Rectal smooth muscle tissue (tissue), 1 donor: ENCODE data around the gene SV2C.
"Not testable (repeated sequence)": the region's sequence is repeated elsewhere in the genome, so short reads cannot be mapped to it uniquely, and the experiment has no call there.

Source experiments
- H3K27ac ChIP-seq: one replicate; pipeline ENCODE4 v1.7.0; 2013; ENCODE audit warnings: low read depth, low read length, inconsistent platforms
- H3K27me3 ChIP-seq: one replicate; pipeline ENCODE4 v1.7.0; 2013; ENCODE audit warnings: low read length; ENCODE audit not compliant: control insufficient read depth, insufficient read depth
- H3K36me3 ChIP-seq: one replicate; pipeline ENCODE4 v1.7.0; 2013; ENCODE audit warnings: low read length; ENCODE audit not compliant: control insufficient read depth, insufficient read depth
- H3K4me1 ChIP-seq: one replicate; pipeline ENCODE4 v1.7.0; 2013; ENCODE audit warnings: low read length; ENCODE audit not compliant: control insufficient read depth, insufficient read depth
- H3K4me3 ChIP-seq: one replicate; pipeline ENCODE4 v1.7.0; 2013; ENCODE audit warnings: low read length
- H3K9ac ChIP-seq: one replicate; pipeline ENCODE4 v1.7.0; 2013; ENCODE audit warnings: low read length

Gene SV2C

DNA sequence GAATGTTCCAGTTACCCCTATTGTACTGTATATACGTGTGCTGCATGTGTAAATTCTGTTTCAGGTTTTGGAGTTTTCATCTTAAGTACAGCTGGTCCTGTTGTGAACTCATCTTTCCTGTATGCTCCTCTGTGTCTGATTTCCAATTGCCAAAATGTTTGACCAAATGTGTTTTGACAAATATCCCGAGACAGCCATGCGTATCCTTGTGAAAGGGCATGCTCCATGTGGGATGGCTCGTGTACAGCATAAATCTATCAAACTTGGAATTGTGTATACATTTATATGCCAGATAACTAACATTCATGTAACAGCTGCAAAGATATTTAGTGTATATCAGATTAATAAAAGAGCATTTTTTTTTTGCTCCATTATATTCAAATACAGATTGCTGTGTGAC lies 250.4 kb downstream of the SV2C start:
- no peaks in the 10 kb centered on the region for H3K36me3 ChIP-seq
- H3K27ac ChIP-seq: no peak overlapping the region
- H3K4me3 ChIP-seq: no peak overlapping the region
- no peaks in the 10 kb centered on the region for H3K27me3 ChIP-seq
- no peak overlapping the region for H3K9ac ChIP-seq
- no peaks in the 10 kb centered on the region for H3K4me1 ChIP-seq

DNA sequence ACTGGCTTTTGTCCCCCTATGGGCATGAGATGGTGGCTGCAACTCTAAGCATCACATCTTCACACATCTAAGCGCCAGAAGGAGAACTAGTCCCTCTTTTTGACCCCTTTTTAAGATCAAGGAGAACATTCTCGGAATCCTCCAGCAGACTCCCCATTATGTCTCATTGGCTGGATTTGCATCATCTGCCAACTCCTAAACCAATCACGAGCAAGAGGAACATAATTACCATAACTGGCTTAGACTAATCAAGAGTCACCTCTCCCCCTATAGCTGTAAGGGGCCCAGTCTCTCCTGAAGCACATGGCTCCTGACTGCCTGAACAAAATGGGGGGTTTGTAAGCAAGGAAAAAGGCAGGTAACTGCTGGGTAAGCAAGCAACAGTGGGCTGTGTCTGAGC lies 251.4 kb downstream of the SV2C start:
- H3K27ac ChIP-seq: no peak overlapping the region
- no peaks in the 10 kb centered on the region for H3K4me1 ChIP-seq
- H3K4me3 ChIP-seq: no peak overlapping the region
- H3K36me3 ChIP-seq: no peaks in the 10 kb centered on the region
- no peaks in the 10 kb centered on the region for H3K27me3 ChIP-seq
- no peak overlapping the region for H3K9ac ChIP-seq

DNA sequence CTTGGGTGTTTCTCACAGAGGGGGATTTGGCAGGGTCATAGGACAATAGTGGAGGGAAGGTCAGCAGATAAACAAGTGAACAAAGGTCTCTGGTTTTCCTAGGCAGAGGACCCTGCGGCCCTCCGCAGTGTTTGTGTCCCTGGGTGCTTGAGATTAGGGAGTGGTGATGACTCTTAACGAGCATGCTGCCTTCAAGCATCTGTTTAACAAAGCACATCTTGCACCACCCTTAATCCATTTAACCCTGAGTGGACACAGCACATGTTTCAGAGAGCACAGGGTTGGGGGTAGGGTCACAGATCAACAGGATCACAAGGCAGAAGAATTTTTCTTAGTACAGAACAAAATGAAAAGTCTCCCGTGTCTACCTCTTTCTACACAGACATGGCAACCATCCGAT lies 252.3 kb downstream of the SV2C start:
- not testable (repeated sequence) for H3K36me3 ChIP-seq, H3K27ac ChIP-seq, H3K9ac ChIP-seq, H3K4me3 ChIP-seq, H3K27me3 ChIP-seq, H3K4me1 ChIP-seq

GRCh38 chr5:76336253-76336809 lies 253.1 kb downstream of the SV2C start:
- H3K9ac ChIP-seq, H3K36me3 ChIP-seq, H3K27ac ChIP-seq, H3K27me3 ChIP-seq, H3K4me1 ChIP-seq, H3K4me3 ChIP-seq: not testable (repeated sequence)

GRCh38 chr5:76337953-76338451 lies 254.8 kb downstream of the SV2C start:
- no peaks in the 10 kb centered on the region for H3K36me3 ChIP-seq
- no peak overlapping the region for H3K27ac ChIP-seq
- no peaks in the 10 kb centered on the region for H3K27me3 ChIP-seq
- no peaks in the 10 kb centered on the region for H3K4me1 ChIP-seq
- peak overlapping the region; percentile 7 for H3K4me3 ChIP-seq
- no peak overlapping the region for H3K9ac ChIP-seq

- H3K4me1 ChIP-seq: no peaks in the 10 kb centered on the region
- H3K36me3 ChIP-seq: no peaks in the 10 kb centered on the region
- no peaks in the 10 kb centered on the region for H3K27me3 ChIP-seq
- no peak overlapping the region for H3K9ac ChIP-seq
- H3K27ac ChIP-seq: no peak overlapping the region
- no peak overlapping the region for H3K4me3 ChIP-seq
Measured at GRCh38 chr5:76339919-76340318, 256.7 kb downstream of the SV2C start.

DNA sequence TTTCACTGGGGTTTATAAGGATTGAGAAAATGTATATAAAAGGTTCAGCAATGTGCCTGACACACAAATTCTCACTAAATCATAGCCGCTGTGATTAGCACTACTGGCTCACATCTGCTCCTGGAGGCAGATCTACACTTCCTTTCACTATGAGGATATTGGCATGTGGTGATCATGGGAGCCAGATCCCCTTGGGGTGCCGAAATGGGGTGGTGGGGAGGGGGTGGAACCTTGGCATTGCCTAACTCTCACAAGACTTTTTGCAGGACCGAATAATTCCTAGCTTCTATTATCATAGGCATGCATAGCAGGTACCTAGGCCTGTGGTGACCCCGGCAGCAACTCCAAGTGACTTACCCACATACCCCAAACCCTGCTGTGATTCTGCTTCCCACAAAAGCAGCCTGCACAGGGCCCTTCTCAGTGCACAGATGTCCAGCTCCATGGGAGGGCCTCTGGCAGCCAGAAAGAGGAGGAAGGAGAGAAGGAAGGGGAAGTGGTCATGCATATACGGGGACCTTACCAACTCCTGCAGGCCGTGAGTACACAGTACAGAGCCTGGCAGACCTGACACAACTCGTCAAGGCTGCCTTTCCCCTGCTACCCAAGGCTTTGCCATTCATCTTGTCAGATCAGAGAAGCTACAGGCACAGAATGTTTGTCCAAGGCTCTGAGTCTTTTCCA lies 258.6 kb downstream of the SV2C start:
- Histone ChIP-seq H3K27ac (no peak overlapping the region), H3K27me3 (no peaks in the 10 kb centered on the region), H3K4me1 (no peaks in the 10 kb centered on the region), H3K9ac (no peak overlapping the region), H3K4me3 (no peak overlapping the region), H3K36me3 (no peaks in the 10 kb centered on the region)

- Histone ChIP-seq H3K4me1 (no peaks in the 10 kb centered on the region), H3K27me3 (no peaks in the 10 kb centered on the region), H3K4me3 (no peak overlapping the region), H3K27ac (no peak overlapping the region), H3K36me3 (no peaks in the 10 kb centered on the region), H3K9ac (no peak overlapping the region)
Measured at GRCh38 chr5:76342474-76342873, 259.3 kb downstream of the SV2C start.

DNA sequence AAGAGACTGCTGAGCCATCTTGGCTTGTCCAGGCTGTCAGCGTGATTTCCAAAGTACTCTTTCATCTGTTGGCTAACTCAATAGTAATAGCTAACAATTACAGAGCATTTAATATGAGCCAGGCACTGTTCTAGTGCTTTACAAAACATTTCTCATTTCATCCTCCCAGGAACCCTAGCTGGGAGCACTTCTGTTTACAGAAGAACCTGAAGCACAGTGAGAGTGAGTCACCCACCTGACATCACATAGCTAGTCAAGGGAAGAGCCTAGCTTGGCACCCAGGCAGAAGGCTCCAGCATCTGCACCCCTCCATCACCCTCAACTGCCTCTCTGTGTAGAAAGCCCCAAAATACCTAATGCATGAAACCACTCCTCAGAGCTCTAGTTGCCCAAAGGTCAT lies 262.4 kb downstream of the SV2C start:
- Histone ChIP-seq H3K27ac (no peak overlapping the region), H3K4me1 (no peaks in the 10 kb centered on the region), H3K9ac (no peak overlapping the region), H3K27me3 (no peaks in the 10 kb centered on the region), H3K36me3 (no peaks in the 10 kb centered on the region), H3K4me3 (no peak overlapping the region)

DNA sequence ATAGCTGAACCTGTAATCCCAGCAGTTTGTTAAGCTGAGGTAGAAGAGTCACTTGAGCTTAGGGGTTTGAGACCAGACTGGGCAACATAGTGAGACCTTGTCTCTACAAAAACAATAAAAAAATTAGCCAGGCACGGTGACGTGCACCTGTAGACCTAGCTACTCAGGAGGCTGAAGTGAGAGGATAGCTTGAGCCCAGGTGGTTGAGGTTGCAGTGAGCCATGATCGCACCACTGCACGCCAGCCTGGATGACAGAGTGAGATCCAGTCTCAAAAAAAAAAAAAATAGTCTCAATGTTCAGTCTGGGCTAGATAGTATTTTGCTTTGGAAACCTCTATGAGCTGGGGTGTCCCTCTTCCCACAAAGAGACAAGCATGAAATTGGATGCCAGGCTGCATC lies 268.0 kb downstream of the SV2C start:
- Histone ChIP-seq H3K36me3 (no peaks in the 10 kb centered on the region), H3K4me1 (no peaks in the 10 kb centered on the region), H3K27ac (no peak overlapping the region), H3K27me3 (no peaks in the 10 kb centered on the region), H3K9ac (no peak overlapping the region), H3K4me3 (no peak overlapping the region)

GRCh38 chr5:76351577-76351976 lies 268.4 kb downstream of the SV2C start:
- Histone ChIP-seq H3K36me3 (no peaks in the 10 kb centered on the region), H3K27ac (no peak overlapping the region), H3K27me3 (no peaks in the 10 kb centered on the region), H3K4me3 (no peak overlapping the region), H3K9ac (no peak overlapping the region), H3K4me1 (no peaks in the 10 kb centered on the region)

DNA sequence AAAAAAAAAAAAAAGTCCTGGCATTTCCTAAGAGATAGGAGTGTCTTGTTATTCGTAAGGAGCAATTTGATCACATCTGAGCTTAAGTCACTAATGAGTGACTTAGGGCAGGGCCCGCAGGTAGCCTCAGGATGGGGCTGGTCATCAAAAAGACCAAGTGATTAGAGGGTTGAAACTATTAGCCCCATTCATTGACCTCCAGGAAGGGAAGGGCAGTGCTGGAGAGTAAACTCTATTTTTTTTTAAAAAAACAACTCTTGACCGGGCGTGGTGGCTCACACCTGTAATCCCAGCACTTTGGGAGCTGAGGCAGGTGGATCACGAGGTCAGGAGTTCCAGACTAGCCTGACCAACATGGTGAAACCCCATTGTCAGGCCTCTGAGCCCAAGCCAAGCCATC lies 273.7 kb downstream of the SV2C start:
- no peak overlapping the region for H3K9ac ChIP-seq
- H3K36me3 ChIP-seq: no peaks in the 10 kb centered on the region
- H3K4me3 ChIP-seq: no peak overlapping the region
- no peaks in the 10 kb centered on the region for H3K27me3 ChIP-seq
- no peak overlapping the region for H3K27ac ChIP-seq
- no peaks in the 10 kb centered on the region for H3K4me1 ChIP-seq
